Measurements from ENCODE around the gene UBALD2. TPM values are rescaled to one million over a fixed set of nuclear protein-coding genes. Genes with fewer than 3 reads are reported as not detected.

The UBALD2 gene
- polyA plus RNA-seq, 1 of the 3 experiments (the other 2 are of a cell fraction): 27.0 TPM

- WGBS (ENCODE audit: low lambda C conversion rate): 83% methylated on average over 15 of the region's 19 CpGs
- Histone ChIP-seq H3K4me3 (ENCODE audit: low read depth in 2 of 2, low read length in 1 of 2) (no peak overlapping the region), H3K79me2 (ENCODE audit: insufficient read depth) (peaks cover 3% of the 10 kb centered on the region; the same call in 1 of the 2 replicates), H3K4me2 (no peak overlapping the region), H2AFZ (ENCODE audit: low read depth) (no peak overlapping the region), H3K9me3 (no peaks in the 10 kb centered on the region), H3K9ac (no peak overlapping the region), H3F3A (replicated peaks; ENCODE audit: insufficient read depth) (peaks cover 3% of the 10 kb centered on the region), H3K36me3 (replicated peaks in 1 of 2; ENCODE audit: control insufficient read depth in 1 of 2, insufficient read depth in 2 of 2, low read length in 1 of 2) (no peaks in the 10 kb centered on the region), H3K27me3 (ENCODE audit: insufficient read depth) (no peaks in the 10 kb centered on the region), H3K4me1 (ENCODE audit: control insufficient read depth in 1 of 2, insufficient read depth in 2 of 2, low read depth in 1 of 2, low read length in 1 of 2) (peaks cover 5 to 7% of the 10 kb centered on the region in 2 experiments; a peak in 1 of 4 replicates), H3K27ac (ENCODE audit: low read depth in 2 of 2, low read length in 1 of 2) (no peak overlapping the region; a peak in 1 of 4 replicates), H4K20me1 (ENCODE audit: insufficient read depth) (no peaks in the 10 kb centered on the region), H3K9me2 (no peaks in the 10 kb centered on the region)
- TF ChIP-seq TAF1 (IDR thresholded peaks at IDR 0.05; ENCODE audit: borderline replicate concordance, low read depth, low read length) (no peak), RFX5 (IDR thresholded peaks at IDR 0.05; ENCODE audit: low read length) (no peak), NFIC (IDR thresholded peaks at IDR 0.05; ENCODE audit: borderline replicate concordance) (no peak), FOSL2 (IDR thresholded peaks at IDR 0.05; ENCODE audit: borderline replicate concordance, low read depth) (no peak), ELF1 (IDR thresholded peaks at IDR 0.05) (no peak), GATA2 (CRISPR knock-in tag; IDR thresholded peaks at IDR 0.05) (no peak), YY1 (IDR thresholded peaks at IDR 0.05; ENCODE audit: low read depth) (no peak), REST (IDR thresholded peaks at IDR 0.05; ENCODE audit: low read depth, low read length) (no peak), EP300 (IDR thresholded peaks at IDR 0.05; ENCODE audit: borderline replicate concordance in 1 of 2, low read depth in 1 of 2, low read length in 1 of 2) (no peak), SMC3 (IDR thresholded peaks at IDR 0.05; ENCODE audit: low read depth, low read length) (no peak), FOXM1 (IDR thresholded peaks at IDR 0.05; ENCODE audit: low read depth) (no peak), TCF12 (IDR thresholded peaks at IDR 0.05) (no peak), GABPA (IDR thresholded peaks at IDR 0.05; ENCODE audit: low read depth) (no peak), JUND (IDR thresholded peaks at IDR 0.05) (no peak), MAX (IDR thresholded peaks at IDR 0.05; ENCODE audit: low read depth) (no peak), NRF1 (IDR thresholded peaks at IDR 0.05; ENCODE audit: low read depth, low read length) (no peak), EZH2phosphoT487 (IDR thresholded peaks at IDR 0.05; ENCODE audit: borderline replicate concordance, low read depth) (no peak), USF2 (IDR thresholded peaks at IDR 0.05; ENCODE audit: borderline replicate concordance, low read depth, low read length) (no peak), SIN3A (IDR thresholded peaks at IDR 0.05; ENCODE audit: borderline replicate concordance, low read depth, low read length) (no peak), CHD2 (IDR thresholded peaks at IDR 0.05; ENCODE audit: low read length, partially characterized antibody) (no peak)
- peak; percentile 42 for DNase-seq
- ChIA-PET POLR2A (no interaction called here), CTCF (interaction anchor here (0.7 to 4.2 kb wide), 8 partner anchors 10 to 262 kb away, joined by 3 to 31 read pairs (median 5); no protein-coding TSS in a partner anchor)
Measured at GRCh38 chr17:76276461-76277299, 11.5 kb downstream of the UBALD2 start.
